Pancreas (tissue), 10 donors: ENCODE results near the gene RLBP1. TPM values are rescaled to one million over a fixed set of nuclear protein-coding genes. Genes with fewer than 3 reads are reported as not detected.

ENCODE experiments used
- ATAC-seq, 4 donors: fragments of 200-7000 bp; cut with Tn5 transposase; one replicate each; pipeline versions ENCODE4 v1.8.0 to v1.9.1; 2020; ENCODE audit warnings: mild to moderate bottlenecking in 4 of 4, moderate library complexity in 4 of 4
- DNase-seq, 6 donors: peaks; one replicate each; pipeline ENCODE4 v3.0.0-alpha.2; 2020
- FAIRE-seq: peaks from 2 replicates; lab custom pipeline; 2012; peaks lifted over from hg19 to GRCh38; lab: Jason Lieb, UNC
- H3K27ac ChIP-seq, 4 donors: fragments of 200-600 bp; sonication (generic); 1 replicate in 3 of 4; 2 replicates in 1 of 4; pipeline versions ENCODE4 v1.5.0 to v1.8.0; 2020
- H3K27me3 ChIP-seq, 4 donors: fragments of 200-600 bp; one replicate each; pipeline ENCODE4 v1.8.0; 2021
- H3K36me3 ChIP-seq, 3 donors: fragments of 200-600 bp; sonication (generic) in 1 of 3; one replicate each; pipeline versions ENCODE4 v1.5.0 to v1.8.0; 2020 to 2021
- H3K4me1 ChIP-seq, 3 donors: fragments of 200-600 bp; one replicate each; pipeline ENCODE4 v1.8.0; 2021
- H3K4me3 ChIP-seq, 4 donors: fragments of 200-600 bp; sonication (generic) in 2 of 4; one replicate each; pipeline versions ENCODE4 v1.5.0 to v1.8.0; 2020 to 2021
- H3K9me3 ChIP-seq, 4 donors: fragments of 200-600 bp; one replicate each; pipeline ENCODE4 v1.8.0; 2021
- CTCF ChIP-seq, 4 donors: fragments of 200-600 bp; sonication (generic) in 3 of 4; IDR thresholded peaks; one replicate each; pipeline versions ENCODE4 v1.5.0 to v1.8.0; 2021; ENCODE audit warnings: antibody characterized with exemption in 4 of 4
- WGBS, 2 donors: extraction: QIAGEN DNeasy Blood & Tissue Kit; methylation state at CpG; one replicate each; pipeline ENCODE4 v1.1.7; 2013; 5-methylcytosine and 5-hydroxymethylcytosine counted together
- intact Hi-C, 3 donors: fragments of 100-400 bp; cut with DNase I; formaldehyde crosslinking; loops; one replicate each; pipeline versions ENCODE4 v1.11.1 to v1.14.2; 2022
- polyA plus RNA-seq, 2 donors: library from polyadenylated mRNA; stranded (reverse); fragments of 200-250 nt; gene quantifications; one replicate each; pipeline ENCODE4 v1.2.3, GENCODE V29; 2013
- total RNA-seq, 6 donors: library from RNA; stranded (reverse); fragmentation: NEBNext Ultra II Directional in 4 of 6; extraction: Animal tissue kit (Norgen Biotek cat#: 25700) in 4 of 6; gene quantifications; one replicate each; pipeline versions ENCODE4 v1.2.1 to v1.2.4, GENCODE V29; 2021 to 2023
- donor health status: healthy with polysubstance abuse.
- donor health status: DM: no; HTN: no; CAD: no; lungs with moderate emphysema.
- donor health status: DM: no; HTN: no; CAD: no.
- donor health status: control.
- donor health status: control.
- donor health status: Bipolar disorder and iron deficiency.
- donor health status: DM: yes; HTN: yes; CAD: no.
- donor health status: DM: no; HTN: no; CAD: no.
- donor health status: DM: no; HTN: no; CAD: no.
- donor health status: DM: yes; HTN: yes; CAD: no.

RLBP1 gene
- total and polyA plus RNA-seq, 8 donors: 0.19 TPM; not detected in 7

- no peaks in the 10 kb centered on the region for H3K9me3 ChIP-seq
- ATAC-seq: no peak
- no peak overlapping the region for H3K4me3 ChIP-seq
- no peak for DNase-seq
- FAIRE-seq: no peak
- no peak overlapping the region for H3K27ac ChIP-seq
- intact Hi-C loops: loop anchor here in 1 of 3 donors (10.0 kb wide), 1 partner anchor 107 kb away; no protein-coding TSS in a partner anchor
- H3K27me3 ChIP-seq: no peaks in the 10 kb centered on the region
- TF ChIP-seq CTCF (IDR thresholded peaks at IDR 0.05): no peak
- H3K36me3 ChIP-seq: no peaks in the 10 kb centered on the region
- H3K4me1 ChIP-seq: peaks cover 0 to 5% (median 5%) of the 10 kb centered on the region in 3 donors
These were observed 13.1 kb downstream of the RLBP1 start for GRCh38 chr15:89208256-89208655.

DNA sequence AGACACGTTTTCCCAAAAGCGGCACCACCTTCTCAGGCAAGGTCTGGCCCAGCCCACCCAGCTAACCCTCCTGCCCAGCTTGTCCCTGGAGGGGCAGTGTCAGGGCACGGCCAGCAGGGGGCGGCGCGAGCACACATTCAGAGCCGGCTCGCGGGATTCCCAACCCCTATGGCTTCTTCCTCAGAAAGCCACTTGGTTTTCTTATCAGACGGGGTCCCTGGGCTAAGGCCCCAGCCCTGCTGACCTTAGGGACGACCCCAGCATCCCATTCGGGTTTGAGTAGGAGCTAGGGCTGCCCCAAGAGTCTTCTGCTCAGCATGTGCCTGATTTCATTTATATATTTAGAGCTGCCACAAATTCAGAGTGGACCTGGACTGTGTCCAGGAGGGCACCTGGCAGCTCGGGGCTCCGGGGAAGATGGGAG, 14.5 kb downstream of the RLBP1 start:
- Histone ChIP-seq H3K4me1 (peaks cover 0 to 5% (median 5%) of the 10 kb centered on the region in 3 donors), H3K27ac (no peak overlapping the region), H3K27me3 (no peaks in the 10 kb centered on the region), H3K36me3 (no peaks in the 10 kb centered on the region), H3K9me3 (no peaks in the 10 kb centered on the region), H3K4me3 (peak overlapping the region in 2 of 4 donors; percentile 18 to 37)
- DNase-seq (peak; percentile 51 to 90 (median 78)), FAIRE-seq (no peak), ATAC-seq (peak; percentile 61 to 92 (median 90))
- WGBS, 2 donors: 0 to 1% methylated on average over 14 of the region's 14 CpGs
- intact Hi-C loops: loop anchor here in 1 of 3 donors (10.0 kb wide), 1 partner anchor 108 kb away; no protein-coding TSS in a partner anchor
- TF ChIP-seq CTCF (IDR thresholded peaks at IDR 0.05): peak; percentile 95 to 99 (median 96)

DNA sequence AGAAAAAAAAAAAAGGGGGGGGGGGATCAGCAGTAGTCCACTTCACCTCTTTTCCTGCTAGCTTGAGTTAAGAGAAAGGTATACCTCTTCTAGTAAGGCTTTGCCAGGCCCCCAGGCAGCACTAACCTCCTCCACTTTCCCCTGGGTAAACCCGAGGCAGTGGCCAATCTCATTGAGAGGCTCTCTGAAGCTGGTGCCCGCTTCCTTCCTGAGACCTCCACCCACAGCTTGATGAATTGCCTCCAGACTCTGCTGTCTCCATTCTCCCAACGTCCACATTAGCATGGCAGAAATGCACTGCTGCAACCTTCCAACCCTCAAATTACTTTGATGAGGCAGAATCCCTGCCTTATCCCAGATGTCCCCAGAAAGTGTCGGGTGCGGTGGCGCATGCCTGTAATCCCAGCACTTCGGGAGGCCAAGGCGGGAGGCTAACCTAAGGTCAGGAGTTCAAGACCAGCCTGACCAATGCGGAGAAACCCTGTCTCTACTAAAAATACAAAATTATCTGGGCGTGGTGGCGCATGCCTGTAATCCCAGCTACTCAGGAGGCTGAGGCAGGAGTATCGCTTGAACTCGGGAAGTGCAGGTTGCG, 15.3 kb downstream of the RLBP1 start:
- no peak for DNase-seq
- Histone ChIP-seq H3K27ac (no peak overlapping the region), H3K36me3 (peaks cover 0 to 2% (median 0%) of the 10 kb centered on the region in 3 donors), H3K4me3 (no peak overlapping the region), H3K9me3 (no peaks in the 10 kb centered on the region), H3K4me1 (peaks cover 0 to 5% (median 5%) of the 10 kb centered on the region in 3 donors), H3K27me3 (no peaks in the 10 kb centered on the region)
- no peak for ATAC-seq
- intact Hi-C loops: loop anchor here in 1 of 3 donors (10.0 kb wide), 1 partner anchor 109 kb away; no protein-coding TSS in a partner anchor
- FAIRE-seq: no peak
- WGBS, 2 donors: 71 to 75% methylated on average over 14 of the region's 14 CpGs
- TF ChIP-seq CTCF (IDR thresholded peaks at IDR 0.05): no peak

- ATAC-seq (no peak), FAIRE-seq (no peak)
- intact Hi-C loops: loop anchor here in 1 of 3 donors (10.0 kb wide), 1 partner anchor 111 kb away; no protein-coding TSS in a partner anchor
These were observed 17.6 kb downstream of the RLBP1 start for GRCh38 chr15:89203705-89204273.

More at GRCh38 chr15:89203705-89204273, 17.6 kb downstream of the RLBP1 start:
- 70 to 85% methylated on average over 2 of the region's 2 CpGs for WGBS, 2 donors
- Histone ChIP-seq H3K27ac (no peak overlapping the region), H3K4me1 (peaks cover 0 to 22% (median 20%) of the 10 kb centered on the region in 3 donors), H3K27me3 (no peaks in the 10 kb centered on the region), H3K4me3 (no peak overlapping the region), H3K9me3 (no peaks in the 10 kb centered on the region), H3K36me3 (peaks cover 0 to 7% (median 0%) of the 10 kb centered on the region in 3 donors)
- no peak for DNase-seq
- no peak for TF ChIP-seq CTCF (IDR thresholded peaks at IDR 0.05)
